SKM-1 treated with dmso at 0.1 percent for 144 hours (cell line): ENCODE data around the gene TSC22D4.

Experiments
- DNase-seq: peaks from one replicate; lab custom pipeline; 2025; ENCODE audit not compliant: unreplicated experiment; lab: John Stamatoyannopoulos, UW

The TSC22D4 gene

DNA sequence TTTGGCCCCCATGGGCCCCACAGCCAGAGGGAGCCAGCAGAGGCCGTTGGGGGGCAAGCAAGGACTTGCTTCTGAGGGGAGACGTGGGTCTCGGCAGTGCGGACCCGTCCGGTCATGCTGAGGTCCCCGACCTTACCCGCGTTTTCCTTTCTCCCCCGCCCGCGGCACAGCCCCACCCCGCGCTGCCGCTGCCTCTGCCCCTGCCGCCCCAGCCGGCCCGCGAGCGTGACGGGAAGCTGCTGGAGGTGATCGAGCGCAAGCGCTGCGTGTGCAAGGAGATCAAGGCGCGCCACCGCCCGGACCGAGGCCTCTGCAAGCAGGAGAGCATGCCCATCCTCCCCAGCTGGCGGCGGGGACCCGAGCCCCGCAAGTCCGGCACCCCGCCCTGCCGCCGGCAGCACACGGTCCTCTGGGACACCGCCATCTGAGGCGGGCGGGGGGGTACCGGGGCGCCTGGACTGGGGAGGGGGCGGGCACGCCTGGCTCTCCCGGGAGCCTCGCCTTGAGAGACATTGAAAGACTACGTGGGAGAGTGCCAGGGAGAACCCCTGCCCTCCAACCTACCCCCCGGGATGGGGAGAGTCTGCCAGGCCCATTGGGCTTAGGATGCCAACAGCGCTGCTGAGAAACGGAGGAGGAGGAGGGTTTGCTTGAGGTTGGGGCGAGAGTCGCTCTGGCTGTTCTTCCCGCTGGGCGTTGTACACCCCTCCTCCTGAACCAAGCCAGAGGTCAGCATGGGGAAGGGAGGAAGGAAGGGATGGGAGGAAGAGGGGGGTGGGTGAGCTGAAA lies 14.7 kb upstream of the TSC22D4 start:
- DNase-seq = no peak

- no peak for DNase-seq
Observed at GRCh38 chr7:100492738-100493475, 13.9 kb upstream of the TSC22D4 start.

GRCh38 chr7:100491192-100491578 lies 12.2 kb upstream of the TSC22D4 start:
- no peak for DNase-seq

DNA sequence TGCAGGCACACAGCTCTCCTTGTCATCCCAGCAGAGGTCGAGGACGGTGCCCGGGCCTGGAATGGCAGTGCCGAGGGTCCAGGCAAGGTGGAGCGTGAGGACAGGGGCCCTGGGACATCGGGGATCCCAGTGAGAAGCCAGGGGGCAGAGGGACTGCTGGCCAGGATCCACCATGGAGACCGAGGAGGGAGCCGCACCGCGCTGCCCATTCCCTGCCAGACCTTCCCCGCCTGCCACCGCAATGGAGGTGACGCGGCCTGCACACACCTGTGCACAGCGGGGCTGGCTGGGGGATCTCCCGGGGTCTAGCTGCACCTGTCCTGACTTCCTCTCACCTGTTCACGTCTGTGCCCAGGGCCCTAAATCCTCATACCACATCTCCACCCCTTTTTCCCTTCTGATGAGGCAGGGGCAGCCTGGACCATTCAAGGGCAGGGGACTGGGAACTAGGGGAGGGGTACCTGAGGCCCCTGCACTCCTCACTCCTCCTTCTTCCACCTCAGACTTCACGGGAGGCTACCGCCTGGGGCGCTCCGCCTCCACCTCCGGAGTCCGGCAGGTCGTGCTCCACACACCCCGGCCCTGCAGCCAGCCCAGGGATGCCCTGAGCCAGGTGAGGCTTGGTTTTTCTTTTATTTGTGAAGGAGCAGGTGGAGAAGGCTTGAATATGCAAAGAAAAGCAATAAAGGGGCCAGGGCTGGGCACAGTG lies 11.6 kb upstream of the TSC22D4 start:
- no peak for DNase-seq

DNA sequence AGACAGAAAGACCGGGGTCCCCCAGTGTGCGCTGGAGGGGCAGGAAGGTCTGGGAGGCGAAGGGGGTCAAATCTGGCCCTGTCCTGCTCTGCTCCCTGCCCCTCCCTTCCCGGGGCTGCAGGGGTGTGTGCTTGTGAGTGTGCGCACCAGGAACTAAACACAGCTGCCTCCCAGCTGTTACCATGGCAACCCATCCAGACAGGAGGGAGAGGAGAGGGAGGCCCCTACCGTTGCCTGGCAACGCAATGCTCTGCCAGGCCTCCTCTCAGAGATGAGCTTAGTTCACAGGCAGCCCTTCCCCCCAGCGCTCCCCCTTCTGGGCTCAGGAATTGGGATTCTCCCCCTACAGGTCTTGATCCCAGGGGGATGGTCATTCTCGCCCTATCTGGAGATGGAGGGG lies 10.8 kb upstream of the TSC22D4 start:
- DNase-seq = peak; percentile 23

- DNase-seq = no peak
Observed at GRCh38 chr7:100489121-100489520, 10.1 kb upstream of the TSC22D4 start.

GRCh38 chr7:100488333-100489095 lies 9.5 kb upstream of the TSC22D4 start:
- DNase-seq = no peak

DNA sequence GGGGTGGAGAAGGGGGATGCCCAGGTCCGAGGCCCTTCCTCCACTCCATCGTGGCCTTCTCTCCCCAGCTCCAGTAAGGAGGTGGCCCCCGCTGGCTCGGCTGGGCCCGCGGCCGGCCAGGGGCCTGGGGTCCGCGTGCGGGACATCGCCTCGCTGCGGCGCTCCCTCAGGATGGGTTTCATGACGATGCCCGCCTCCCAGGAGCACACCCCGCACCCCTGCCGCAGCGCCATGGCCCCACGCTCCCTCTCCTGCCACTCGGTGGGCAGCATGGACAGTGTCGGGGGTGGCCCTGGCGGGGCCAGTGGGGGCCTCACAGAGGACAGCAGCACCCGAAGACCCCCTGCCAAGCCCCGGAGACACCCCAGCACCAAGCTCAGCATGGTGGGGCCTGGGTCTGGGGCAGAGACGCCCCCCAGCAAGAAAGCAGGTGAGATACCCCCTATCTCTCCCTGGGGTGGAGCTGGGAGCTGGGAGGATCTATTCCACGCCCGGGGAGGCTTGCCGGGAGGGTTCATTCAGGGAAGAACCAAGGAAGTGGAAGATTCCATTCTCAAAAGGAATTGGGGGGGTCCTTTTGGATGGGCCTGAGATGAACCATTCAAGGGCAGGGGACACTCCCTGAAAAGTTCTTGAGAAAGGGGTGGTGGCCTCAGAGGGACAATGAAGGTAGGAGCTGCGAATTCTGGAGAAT lies 7.9 kb upstream of the TSC22D4 start:
- no peak for DNase-seq

DNA sequence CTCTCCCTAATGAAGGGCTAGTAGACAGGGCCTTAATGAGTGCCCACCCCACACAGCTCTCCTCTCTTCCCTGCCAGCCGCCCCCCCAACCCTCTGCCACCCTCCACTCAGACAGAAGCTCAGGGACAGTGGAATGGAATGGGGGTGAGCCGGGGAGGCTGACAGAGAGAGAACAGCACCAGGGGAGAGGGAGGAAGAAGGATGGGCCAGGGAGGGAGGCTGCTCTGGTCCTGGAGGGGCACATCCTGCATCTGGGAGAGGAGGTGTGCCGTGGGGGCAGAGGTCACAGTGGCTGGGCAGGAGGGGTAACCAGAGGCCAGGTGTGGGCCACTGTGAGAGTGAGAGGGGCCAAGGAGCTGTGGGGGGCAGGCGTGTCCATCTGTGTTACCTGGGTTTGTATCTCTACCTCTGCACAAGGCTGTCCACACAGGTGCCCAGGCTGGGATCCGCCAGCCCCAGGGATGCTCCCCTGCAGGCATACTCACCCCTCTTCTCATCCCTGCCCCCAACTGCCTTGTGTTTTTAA lies 7.2 kb upstream of the TSC22D4 start:
- DNase-seq = no peak

DNA sequence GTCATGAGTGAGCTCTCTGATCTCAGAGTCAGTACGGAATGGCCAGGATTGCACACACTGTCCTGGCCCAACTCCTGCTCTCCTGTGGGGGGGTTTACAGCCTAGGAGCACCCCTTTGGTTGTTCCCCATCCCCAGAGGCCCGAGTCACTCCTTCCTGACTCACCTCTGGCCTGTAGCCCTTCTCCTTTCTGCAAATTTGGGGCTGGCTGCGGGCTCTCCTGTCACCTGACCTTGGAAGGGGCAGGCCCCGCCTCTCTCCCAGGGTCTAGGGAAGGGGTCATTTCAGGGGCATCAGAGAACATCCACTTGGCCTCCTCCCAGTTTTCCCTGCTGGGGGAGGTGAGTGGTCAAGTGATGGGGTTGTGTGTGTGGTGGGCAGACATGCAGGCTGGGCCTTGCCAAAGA lies 6.5 kb upstream of the TSC22D4 start:
- no peak for DNase-seq

- DNase-seq = no peak
Observed at GRCh38 chr7:100484673-100485045, 5.6 kb upstream of the TSC22D4 start.

DNA sequence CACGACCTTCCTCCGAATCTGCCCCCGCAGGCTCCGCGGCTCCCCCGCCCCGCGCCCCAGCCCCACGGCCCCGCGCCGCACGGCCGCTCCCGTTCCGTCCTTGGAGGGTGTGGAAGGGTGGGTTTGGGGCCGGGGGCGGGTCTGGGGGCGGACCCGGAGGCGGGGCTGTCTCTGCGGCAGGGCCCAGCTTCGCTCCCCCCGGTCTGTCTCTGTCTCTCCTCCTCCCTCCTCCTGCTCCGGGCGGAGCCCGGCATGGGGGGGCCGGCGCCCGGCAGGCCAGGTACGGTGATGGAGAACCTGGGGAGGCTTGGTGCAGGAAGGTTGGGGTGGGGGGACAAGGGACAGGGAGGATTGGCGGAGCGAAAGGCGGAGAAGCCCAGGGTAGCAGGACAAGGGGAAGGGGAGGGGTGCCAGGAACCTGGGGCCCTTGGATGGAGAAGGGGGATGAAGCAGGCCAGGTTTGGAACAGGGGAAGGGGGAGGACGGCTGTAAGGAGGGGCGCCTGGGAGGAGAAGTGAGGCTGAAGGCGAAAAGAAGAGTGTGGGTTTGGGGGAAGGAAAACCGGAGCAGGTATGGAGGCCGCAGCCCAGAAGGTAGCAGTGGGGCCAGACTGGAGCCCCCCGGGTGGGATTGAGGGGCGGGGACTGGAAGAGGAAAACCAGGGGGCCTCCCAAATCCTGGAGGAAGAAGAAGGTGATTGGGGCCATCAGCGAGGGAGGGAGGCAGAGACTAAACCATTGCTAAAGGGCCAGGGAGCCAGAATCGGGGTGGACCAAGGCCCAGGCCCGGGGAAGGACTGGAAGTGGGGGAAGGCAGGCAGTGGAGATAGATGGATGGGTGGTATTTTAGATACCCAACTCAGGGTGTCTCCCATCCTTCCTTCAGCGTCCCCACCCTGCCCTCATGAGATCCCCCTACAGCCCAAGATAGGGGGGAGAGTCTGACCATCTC lies 5.0 kb upstream of the TSC22D4 start, which contains the start of gene NYAP1:
Gene NYAP1 (plus strand): TSS at position 206 of the 951 bp plus-strand sequence. CDS start 1,385 bp downstream, outside the sequence.
- DNase-seq = no peak

GRCh38 chr7:100483090-100483721 lies 4.2 kb upstream of the TSC22D4 start:
- DNase-seq = peak; percentile 52

- DNase-seq = no peak
Observed at GRCh38 chr7:100482728-100483089, 3.7 kb upstream of the TSC22D4 start.

GRCh38 chr7:100481466-100481865 lies 2.5 kb upstream of the TSC22D4 start:
- DNase-seq = no peak

- no peak for DNase-seq
Observed at GRCh38 chr7:100477871-100478267, 1.1 kb downstream of the TSC22D4 start.

GRCh38 chr7:100476903-100477870 lies 1.8 kb downstream of the TSC22D4 start:
- no peak for DNase-seq
